ENCODE data around the gene TUBG2.

DNA sequence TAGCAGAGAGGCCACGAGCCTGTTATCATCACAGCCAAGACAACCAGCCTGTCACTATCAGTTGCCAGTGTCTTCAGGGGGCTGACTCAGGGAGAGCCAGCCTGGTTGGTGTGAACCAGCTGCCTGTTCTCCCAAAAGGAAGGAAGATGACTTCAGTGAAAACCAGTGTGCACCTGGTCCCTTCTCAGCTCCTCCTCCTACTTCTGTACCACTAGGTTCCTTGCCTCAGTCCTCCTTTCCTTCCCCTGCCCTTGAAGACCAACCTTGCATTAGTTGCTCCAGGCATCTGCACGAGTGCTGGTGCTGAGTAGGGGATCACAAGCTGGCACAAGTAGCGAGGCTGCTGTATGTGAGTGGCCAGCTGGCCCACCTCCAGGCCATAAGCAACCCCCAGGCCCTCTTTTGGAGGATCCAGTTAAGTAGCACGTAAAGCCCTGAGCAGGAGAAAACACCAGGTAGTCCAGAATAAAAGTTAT, 41.1 kb upstream of the TUBG2 start:
- TF ChIP-seq, protein P1, sequence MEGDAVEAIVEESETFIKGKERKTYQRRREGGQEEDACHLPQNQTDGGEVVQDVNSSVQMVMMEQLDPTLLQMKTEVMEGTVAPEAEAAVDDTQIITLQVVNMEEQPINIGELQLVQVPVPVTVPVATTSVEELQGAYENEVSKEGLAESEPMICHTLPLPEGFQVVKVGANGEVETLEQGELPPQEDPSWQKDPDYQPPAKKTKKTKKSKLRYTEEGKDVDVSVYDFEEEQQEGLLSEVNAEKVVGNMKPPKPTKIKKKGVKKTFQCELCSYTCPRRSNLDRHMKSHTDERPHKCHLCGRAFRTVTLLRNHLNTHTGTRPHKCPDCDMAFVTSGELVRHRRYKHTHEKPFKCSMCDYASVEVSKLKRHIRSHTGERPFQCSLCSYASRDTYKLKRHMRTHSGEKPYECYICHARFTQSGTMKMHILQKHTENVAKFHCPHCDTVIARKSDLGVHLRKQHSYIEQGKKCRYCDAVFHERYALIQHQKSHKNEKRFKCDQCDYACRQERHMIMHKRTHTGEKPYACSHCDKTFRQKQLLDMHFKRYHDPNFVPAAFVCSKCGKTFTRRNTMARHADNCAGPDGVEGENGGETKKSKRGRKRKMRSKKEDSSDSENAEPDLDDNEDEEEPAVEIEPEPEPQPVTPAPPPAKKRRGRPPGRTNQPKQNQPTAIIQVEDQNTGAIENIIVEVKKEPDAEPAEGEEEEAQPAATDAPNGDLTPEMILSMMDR (IDR thresholded peaks at IDR 0.05; ENCODE audit: poor library complexity, severe bottlenecking): no peak
- no peak for TF ChIP-seq TAF1 (IDR thresholded peaks at IDR 0.05; ENCODE audit: low read depth)
- TF ChIP-seq RAD21 (conservative IDR thresholded peaks at IDR 0.05): no peak
- TF ChIP-seq POLR2AphosphoS5 (IDR thresholded peaks at IDR 0.05): no peak
- TF ChIP-seq SMC3 (conservative IDR thresholded peaks at IDR 0.05; ENCODE audit: poor library complexity): no peak
- TF ChIP-seq, protein P2, sequence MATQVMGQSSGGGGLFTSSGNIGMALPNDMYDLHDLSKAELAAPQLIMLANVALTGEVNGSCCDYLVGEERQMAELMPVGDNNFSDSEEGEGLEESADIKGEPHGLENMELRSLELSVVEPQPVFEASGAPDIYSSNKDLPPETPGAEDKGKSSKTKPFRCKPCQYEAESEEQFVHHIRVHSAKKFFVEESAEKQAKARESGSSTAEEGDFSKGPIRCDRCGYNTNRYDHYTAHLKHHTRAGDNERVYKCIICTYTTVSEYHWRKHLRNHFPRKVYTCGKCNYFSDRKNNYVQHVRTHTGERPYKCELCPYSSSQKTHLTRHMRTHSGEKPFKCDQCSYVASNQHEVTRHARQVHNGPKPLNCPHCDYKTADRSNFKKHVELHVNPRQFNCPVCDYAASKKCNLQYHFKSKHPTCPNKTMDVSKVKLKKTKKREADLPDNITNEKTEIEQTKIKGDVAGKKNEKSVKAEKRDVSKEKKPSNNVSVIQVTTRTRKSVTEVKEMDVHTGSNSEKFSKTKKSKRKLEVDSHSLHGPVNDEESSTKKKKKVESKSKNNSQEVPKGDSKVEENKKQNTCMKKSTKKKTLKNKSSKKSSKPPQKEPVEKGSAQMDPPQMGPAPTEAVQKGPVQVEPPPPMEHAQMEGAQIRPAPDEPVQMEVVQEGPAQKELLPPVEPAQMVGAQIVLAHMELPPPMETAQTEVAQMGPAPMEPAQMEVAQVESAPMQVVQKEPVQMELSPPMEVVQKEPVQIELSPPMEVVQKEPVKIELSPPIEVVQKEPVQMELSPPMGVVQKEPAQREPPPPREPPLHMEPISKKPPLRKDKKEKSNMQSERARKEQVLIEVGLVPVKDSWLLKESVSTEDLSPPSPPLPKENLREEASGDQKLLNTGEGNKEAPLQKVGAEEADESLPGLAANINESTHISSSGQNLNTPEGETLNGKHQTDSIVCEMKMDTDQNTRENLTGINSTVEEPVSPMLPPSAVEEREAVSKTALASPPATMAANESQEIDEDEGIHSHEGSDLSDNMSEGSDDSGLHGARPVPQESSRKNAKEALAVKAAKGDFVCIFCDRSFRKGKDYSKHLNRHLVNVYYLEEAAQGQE (IDR thresholded peaks at IDR 0.05; ENCODE audit: borderline replicate concordance): no peak
- TF ChIP-seq EZH2 (IDR thresholded peaks at IDR 0.05; ENCODE audit: borderline replicate concordance, insufficient read depth, low read length, poor library complexity, severe bottlenecking): no peak
- TF ChIP-seq MXI1 (conservative IDR thresholded peaks at IDR 0.05; ENCODE audit: poor library complexity, severe bottlenecking): no peak

Measured in neural cell (in vitro differentiated cells).